Aorta (tissue), 5 donors: ENCODE measurements around the gene VAT1L. TPM values are rescaled to one million over a fixed set of nuclear protein-coding genes. Genes with fewer than 3 reads are reported as not detected.
"Not testable (repeated sequence)": the region's sequence is repeated elsewhere in the genome, so short reads cannot be mapped to it uniquely, and the experiment has no call there.

Source experiments
- ATAC-seq: fragments of 200-7000 bp; cut with Tn5 transposase; one replicate; pipeline ENCODE4 v1.9.1; 2022; ENCODE audit warnings: moderate library complexity; ENCODE audit not compliant: low FRiP score
- DNase-seq, 2 donors: peaks; one replicate each; pipeline ENCODE4 v3.0.0-alpha.2; 2020
- H3K27ac ChIP-seq, 2 donors: one replicate each; pipeline ENCODE4 v1.5.1; 2013; ENCODE audit warnings: low read length in 2 of 2, mild to moderate bottlenecking in 2 of 2, moderate library complexity in 2 of 2, control low read depth in 1 of 2, inconsistent platforms in 1 of 2, low read depth in 1 of 2
- H3K27me3 ChIP-seq, 2 donors: one replicate each; pipeline ENCODE4 v1.6.1; 2013; ENCODE audit warnings: control low read depth in 1 of 2, low read length in 1 of 2, mild to moderate bottlenecking in 1 of 2, moderate library complexity in 1 of 2; ENCODE audit not compliant: insufficient read depth in 2 of 2, control insufficient read depth in 1 of 2
- H3K36me3 ChIP-seq, 2 donors: one replicate each; pipeline ENCODE4 v1.6.1; 2013; ENCODE audit warnings: control low read depth in 1 of 2, low read length in 1 of 2, mild to moderate bottlenecking in 1 of 2; ENCODE audit not compliant: insufficient read depth in 2 of 2, control insufficient read depth in 1 of 2
- H3K4me1 ChIP-seq, 2 donors: one replicate each; pipeline ENCODE4 v1.6.1; 2013; ENCODE audit warnings: low read length in 2 of 2, control low read depth in 1 of 2, mild to moderate bottlenecking in 1 of 2, moderate library complexity in 1 of 2; ENCODE audit not compliant: insufficient read depth in 2 of 2, control insufficient read depth in 1 of 2
- H3K4me3 ChIP-seq, 2 donors: one replicate each; pipeline ENCODE4 v1.5.1; 2013; ENCODE audit warnings: low read length in 2 of 2, control low read depth in 1 of 2, mild to moderate bottlenecking in 1 of 2
- H3K9me3 ChIP-seq: one replicate; pipeline ENCODE4 v1.6.1; 2013; ENCODE audit warnings: mild to moderate bottlenecking, low read length; ENCODE audit not compliant: control insufficient read depth
- WGBS, 2 donors: extraction: QIAGEN DNeasy Blood & Tissue Kit; methylation state at CpG; one replicate each; pipeline ENCODE4 v1.1.7; 2013; 5-methylcytosine and 5-hydroxymethylcytosine counted together
- intact Hi-C, 2 donors: fragments of 100-400 bp; cut with DNase I; formaldehyde crosslinking; loops; one replicate each; pipeline versions ENCODE4 v1.14.2 to v1.15.0; 2022
- polyA plus RNA-seq, 2 donors: library from polyadenylated mRNA; stranded (reverse); fragments of 200-250 nt; gene quantifications; one replicate each; pipeline ENCODE4 v1.2.3, GENCODE V29; 2013
- total RNA-seq, 2 donors: library from RNA; stranded (reverse); fragmentation: NEBNext Ultra II Directional; extraction: Animal tissue kit (Norgen Biotek cat#: 25700); gene quantifications; one replicate each; pipeline ENCODE4 v1.2.1, GENCODE V29; 2021
- donor health status: healthy with polysubstance abuse.
- donor health status: Bipolar disorder and iron deficiency.
- donor health status: DM: no; HTN: no; CAD: no.
- donor health status: DM: no; HTN: no; CAD: no.
- donor health status: DM: yes; HTN: yes; CAD: no.

The VAT1L gene
- total and polyA plus RNA-seq, 4 donors, result 9.3 to 28.4 (median 17.6) TPM

DNA sequence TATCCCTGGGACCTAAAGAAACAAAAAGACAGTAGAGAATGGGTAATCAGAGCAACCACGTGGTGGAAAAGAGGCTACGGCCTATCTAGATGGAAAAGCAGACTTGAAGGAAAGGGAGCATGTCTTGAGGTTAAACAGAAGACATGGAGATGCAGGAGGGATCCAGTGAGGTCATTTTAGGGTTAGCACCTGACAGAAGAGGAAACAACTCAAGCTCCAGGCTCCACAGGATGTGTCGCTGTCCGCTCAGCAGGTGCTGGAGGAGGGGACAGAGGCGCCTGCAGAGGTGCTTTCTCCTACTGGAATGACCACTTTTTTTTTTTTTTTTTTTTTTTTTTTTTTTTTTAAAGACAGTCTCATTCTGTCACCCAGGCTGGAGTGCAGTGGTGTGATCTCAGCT lies 186.5 kb downstream of the VAT1L start:
- H3K36me3 ChIP-seq, result peaks cover 0 to 2% of the 10 kb centered on the region in 2 donors
- intact Hi-C loops, result loop anchor here in 1 of 2 donors (5.0 kb wide), 1 partner anchor 253 kb away; the partner anchor contains the start of gene NUDT7
- no peaks in the 10 kb centered on the region for H3K27me3 ChIP-seq
- ATAC-seq (no peak), DNase-seq (no peak)
- no peaks in the 10 kb centered on the region for H3K9me3 ChIP-seq
- no peaks in the 10 kb centered on the region for H3K4me1 ChIP-seq
- WGBS, 2 donors, result 85 to 86% methylated on average over 5 of the region's 5 CpGs
- no peak overlapping the region for H3K27ac ChIP-seq
- H3K4me3 ChIP-seq, result no peak overlapping the region

DNA sequence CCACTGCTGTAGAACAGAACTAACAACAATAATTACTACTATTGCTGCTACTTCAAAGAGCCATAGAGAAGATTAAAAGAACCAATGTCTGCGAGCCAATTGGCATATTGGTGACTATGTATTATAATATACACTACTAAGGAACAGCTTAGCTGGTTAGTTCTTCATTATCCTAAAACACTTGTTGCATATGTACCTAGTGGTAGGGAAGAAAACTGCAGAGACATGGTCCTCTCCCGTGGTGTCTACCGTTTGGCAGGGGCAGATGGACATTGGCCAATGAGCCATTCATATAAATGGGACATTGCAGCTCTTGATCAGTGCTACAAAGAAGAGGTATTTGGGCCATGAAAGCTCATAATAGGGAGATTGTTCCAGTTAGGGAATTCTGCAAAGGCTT lies 187.6 kb downstream of the VAT1L start:
- Histone ChIP-seq H3K27ac (no peak overlapping the region), H3K9me3 (no peaks in the 10 kb centered on the region), H3K27me3 (no peaks in the 10 kb centered on the region), H3K4me3 (no peak overlapping the region), H3K4me1 (no peaks in the 10 kb centered on the region), H3K36me3 (peaks cover 0 to 2% of the 10 kb centered on the region in 2 donors)
- ATAC-seq (no peak), DNase-seq (no peak)
- intact Hi-C loops, result no loop called here
- WGBS, 2 donors, result 39 to 73% methylated on average over 3 of the region's 3 CpGs

DNA sequence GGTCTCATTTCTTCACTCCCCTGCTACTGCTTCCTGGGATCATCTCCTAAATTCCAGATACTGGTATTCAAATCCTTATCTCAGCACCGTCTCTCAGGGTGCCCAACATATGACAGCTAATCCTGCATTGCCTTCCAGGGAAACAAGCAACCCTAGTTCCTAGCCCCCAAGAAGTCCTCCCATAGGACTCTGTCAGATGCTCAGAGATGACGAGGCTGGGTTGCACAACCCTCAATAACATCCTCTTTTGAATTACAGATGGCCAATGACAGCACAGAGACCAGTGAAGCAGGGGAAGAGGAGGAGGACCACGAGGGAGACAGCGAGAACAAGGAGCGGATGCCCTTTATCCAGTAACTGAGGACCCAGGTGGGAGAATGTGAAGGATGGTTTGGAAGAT lies 189.0 kb downstream of the VAT1L start:
- Histone ChIP-seq H3K4me1 (no peaks in the 10 kb centered on the region), H3K9me3 (no peaks in the 10 kb centered on the region), H3K36me3 (peaks cover 0 to 2% of the 10 kb centered on the region in 2 donors), H3K27me3 (no peaks in the 10 kb centered on the region), H3K4me3 (no peak overlapping the region), H3K27ac (no peak overlapping the region)
- DNase-seq (no peak), ATAC-seq (no peak)
- WGBS, 2 donors, result 89% methylated on average over 5 of the region's 5 CpGs
- intact Hi-C loops, result no loop called here

DNA sequence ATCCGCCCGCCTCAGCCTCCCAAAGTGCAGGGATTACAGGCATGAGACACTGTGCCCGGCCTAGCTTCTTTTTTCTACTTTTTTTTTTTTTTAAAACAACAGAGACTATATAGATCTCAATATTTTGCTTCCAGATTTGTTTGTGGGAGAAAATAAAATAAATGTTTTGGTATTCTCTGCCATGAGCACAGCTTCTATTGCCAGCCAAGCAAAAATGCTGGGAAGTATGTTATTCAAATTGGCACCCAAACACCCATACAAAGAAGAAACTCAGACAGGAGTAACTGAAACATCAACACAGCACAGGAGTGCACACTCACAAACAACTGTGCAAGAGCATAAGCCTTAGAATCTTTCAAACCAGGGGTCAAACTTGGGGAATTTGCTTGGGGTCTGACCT lies 196.7 kb downstream of the VAT1L start:
- Histone ChIP-seq H3K27me3 (no peaks in the 10 kb centered on the region), H3K27ac (no peak overlapping the region), H3K4me3 (no peak overlapping the region), H3K36me3 (no peaks in the 10 kb centered on the region), H3K9me3 (no peaks in the 10 kb centered on the region), H3K4me1 (peaks cover 0 to 4% of the 10 kb centered on the region in 2 donors)
- WGBS, 2 donors, result 92 to 95% methylated on average over 3 of the region's 3 CpGs
- DNase-seq (no peak), ATAC-seq (no peak)
- intact Hi-C loops, result no loop called here

DNA sequence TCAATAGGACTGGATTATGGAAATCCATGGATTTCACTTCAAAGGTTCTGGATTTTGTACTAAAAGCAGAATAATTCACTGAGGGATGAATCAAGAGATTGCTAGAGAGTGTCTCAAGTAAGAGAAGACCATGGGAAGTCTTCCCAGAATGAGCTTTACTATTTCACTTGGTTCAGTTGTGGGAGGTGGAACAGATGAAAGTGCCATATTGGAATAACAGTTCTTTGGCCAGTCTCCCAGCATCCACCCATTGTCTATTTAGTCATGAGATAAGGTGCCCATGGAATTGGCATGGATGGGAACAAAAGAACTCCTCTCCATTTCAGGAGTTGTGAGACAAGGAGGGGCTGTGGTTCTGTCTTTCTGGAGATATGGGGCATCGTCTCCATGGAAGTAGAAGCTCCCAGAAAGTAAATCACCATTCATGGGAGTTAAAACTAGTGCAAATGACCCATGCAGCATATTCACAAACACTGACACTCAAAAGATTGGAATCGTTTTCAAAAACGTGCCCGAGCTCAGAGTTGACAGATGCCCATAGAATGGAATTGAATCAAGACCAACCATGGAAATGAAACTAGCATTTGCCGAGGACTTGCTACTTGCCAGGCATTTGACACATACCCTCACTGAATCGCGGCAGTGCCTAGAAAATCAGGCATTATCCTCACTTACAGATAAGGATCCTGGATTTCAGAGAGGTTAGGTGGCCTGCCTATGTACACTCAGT lies 197.8 kb downstream of the VAT1L start:
- no peak for ATAC-seq
- Histone ChIP-seq H3K4me3 (no peak overlapping the region), H3K36me3 (no peaks in the 10 kb centered on the region), H3K9me3 (no peaks in the 10 kb centered on the region), H3K27ac (no peak overlapping the region), H3K27me3 (no peaks in the 10 kb centered on the region), H3K4me1 (peaks cover 0 to 4% of the 10 kb centered on the region in 2 donors)
- intact Hi-C loops, result no loop called here
- WGBS, 2 donors, result 92 to 93% methylated on average over 7 of the region's 7 CpGs
- no peak for DNase-seq

DNA sequence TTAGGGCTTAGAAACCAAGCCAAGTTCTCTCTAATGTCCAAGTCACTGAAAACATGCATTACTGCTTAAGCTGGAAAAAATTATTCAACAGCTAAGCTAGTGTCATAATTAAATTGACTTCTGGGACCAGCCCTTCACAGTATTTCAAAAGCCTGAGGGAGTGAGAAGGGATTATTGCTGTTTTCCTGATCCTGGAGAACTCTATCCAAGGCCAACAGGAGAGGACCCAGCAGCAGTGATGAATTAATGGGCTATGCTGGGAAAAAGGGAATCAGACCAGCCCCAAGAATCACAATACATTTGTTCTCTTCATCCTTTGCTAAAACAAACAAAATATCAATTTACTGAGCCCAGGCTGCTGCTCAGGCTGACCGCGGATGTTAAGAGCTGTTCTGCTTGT lies 199.4 kb downstream of the VAT1L start:
- intact Hi-C loops, result no loop called here
- Histone ChIP-seq H3K9me3 (no peaks in the 10 kb centered on the region), H3K27ac (peak overlapping the region; percentile 39 to 74), H3K27me3 (no peaks in the 10 kb centered on the region), H3K4me1 (peaks cover 0 to 5% of the 10 kb centered on the region in 2 donors), H3K4me3 (no peak overlapping the region), H3K36me3 (no peaks in the 10 kb centered on the region)
- 3 to 8% methylated on average over 2 of the region's 2 CpGs for WGBS, 2 donors
- peak; percentile 85 for ATAC-seq
- no peak for DNase-seq

DNA sequence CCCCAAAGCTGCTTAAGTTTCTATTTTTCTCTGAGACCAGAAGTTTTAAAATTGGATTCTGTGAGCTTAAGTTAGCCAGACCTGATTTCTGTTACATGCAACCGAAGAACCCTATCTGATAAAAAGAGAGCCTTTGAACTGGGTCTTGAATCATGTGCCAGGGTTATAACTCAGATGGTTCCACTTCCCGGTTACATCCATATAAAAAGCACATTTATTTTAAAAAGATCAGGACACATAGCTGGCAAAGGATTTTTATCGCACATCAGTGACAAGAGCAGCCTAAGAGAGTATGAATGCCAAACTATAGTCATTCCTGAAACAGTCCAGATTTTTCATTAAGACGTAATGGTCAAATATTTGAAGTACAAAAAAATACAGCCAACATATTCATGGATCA lies 201.5 kb downstream of the VAT1L start:
- 26 to 43% methylated on average over 4 of the region's 4 CpGs for WGBS, 2 donors
- no peaks in the 10 kb centered on the region for H3K27me3 ChIP-seq
- DNase-seq (no peak), ATAC-seq (no peak)
- H3K27ac ChIP-seq, result no peak overlapping the region
- H3K4me3 ChIP-seq, result no peak overlapping the region
- H3K4me1 ChIP-seq, result peaks cover 0 to 10% of the 10 kb centered on the region in 2 donors
- intact Hi-C loops, result no loop called here
- H3K9me3 ChIP-seq, result no peaks in the 10 kb centered on the region
- H3K36me3 ChIP-seq, result no peaks in the 10 kb centered on the region

DNA sequence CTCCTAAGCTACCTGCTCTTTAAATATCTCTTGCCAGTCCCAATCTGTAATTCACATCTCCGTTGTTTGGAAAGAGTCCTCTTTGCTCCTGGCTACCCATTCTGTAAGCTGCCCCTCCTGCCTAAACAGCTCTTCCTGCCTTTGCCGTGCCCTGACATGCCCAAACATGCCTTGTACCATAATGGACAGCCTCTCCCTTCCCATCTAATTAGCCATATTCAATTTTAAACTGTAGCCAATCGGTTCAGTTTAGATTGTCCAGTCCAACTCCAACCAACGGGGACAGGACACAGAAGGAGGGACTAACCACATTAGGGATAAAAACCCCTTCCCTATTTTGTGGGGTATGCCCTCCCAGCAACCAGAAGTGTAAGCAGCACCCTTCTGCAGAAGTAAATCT lies 203.3 kb downstream of the VAT1L start:
- Histone ChIP-seq H3K4me3 (no peak overlapping the region), H3K27me3 (no peaks in the 10 kb centered on the region), H3K4me1 (peaks cover 0 to 10% of the 10 kb centered on the region in 2 donors), H3K9me3 (no peaks in the 10 kb centered on the region), H3K27ac (no peak overlapping the region), H3K36me3 (no peaks in the 10 kb centered on the region)
- intact Hi-C loops, result no loop called here
- no peak for ATAC-seq
- DNase-seq, result no peak
- WGBS, 2 donors, result 70% methylated on average over 4 of the region's 4 CpGs

DNA sequence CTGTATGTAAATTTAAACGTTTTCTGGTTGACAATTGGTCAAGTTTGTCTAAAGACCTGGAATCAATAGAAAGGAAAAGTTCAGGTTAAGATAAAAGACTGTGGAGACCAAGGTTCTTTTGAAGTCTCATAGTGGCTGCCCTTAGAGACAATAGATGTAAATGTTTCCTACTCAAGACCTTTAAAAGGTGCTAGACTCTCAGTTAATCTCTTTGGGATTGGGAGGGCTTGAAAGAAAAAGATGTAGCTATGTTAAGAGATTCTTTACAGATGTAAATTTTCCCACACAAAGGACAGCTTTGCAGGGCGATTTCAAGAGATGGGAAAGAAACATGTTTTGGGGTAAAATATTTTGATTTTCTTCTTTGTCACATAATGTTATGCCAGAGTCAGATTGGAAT lies 204.0 kb downstream of the VAT1L start:
- not testable (repeated sequence) for H3K4me1 ChIP-seq, DNase-seq

More for the DNA sequence above, 204.0 kb downstream of the VAT1L start:
- intact Hi-C loops, H3K36me3 ChIP-seq, H3K27ac ChIP-seq, H3K4me3 ChIP-seq, H3K27me3 ChIP-seq, H3K9me3 ChIP-seq, ATAC-seq: not testable (repeated sequence)
- 23 to 33% methylated on average over 2 of the region's 2 CpGs for WGBS, 2 donors
